Fibroblast of skin of right biceps (primary cell): ENCODE measurements around the gene RERE.
A peak's percentile ranks its signal among the peaks of the same experiment; 100 is the strongest.
"Not testable (repeated sequence)": the region's sequence is repeated elsewhere in the genome, so short reads cannot be mapped to it uniquely, and the experiment has no call there.

Experiments
- DNase-seq: peaks from one replicate; pipeline ENCODE4 v3.0.0-alpha.2; 2013

Gene RERE

DNA sequence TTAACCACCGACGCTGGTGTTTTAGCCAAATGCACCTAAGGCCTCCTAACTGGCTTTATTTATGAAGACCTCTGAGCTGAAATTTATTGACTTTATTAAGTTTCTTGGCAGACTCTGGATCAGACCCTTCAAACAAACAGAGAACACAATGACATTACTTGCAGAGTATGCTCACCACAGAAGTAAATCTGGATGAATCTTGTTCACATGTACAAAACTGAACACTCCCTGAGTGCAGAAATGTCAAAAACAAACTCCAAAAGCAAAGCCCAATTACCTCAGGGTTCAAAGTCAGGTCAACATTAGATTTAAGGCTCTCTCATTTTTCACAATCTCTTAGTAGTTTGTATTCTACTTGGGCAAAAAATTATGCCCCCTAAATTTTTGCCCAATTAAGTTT is 280.9 kb downstream of the RERE start:
- DNase-seq, result no peak

DNA sequence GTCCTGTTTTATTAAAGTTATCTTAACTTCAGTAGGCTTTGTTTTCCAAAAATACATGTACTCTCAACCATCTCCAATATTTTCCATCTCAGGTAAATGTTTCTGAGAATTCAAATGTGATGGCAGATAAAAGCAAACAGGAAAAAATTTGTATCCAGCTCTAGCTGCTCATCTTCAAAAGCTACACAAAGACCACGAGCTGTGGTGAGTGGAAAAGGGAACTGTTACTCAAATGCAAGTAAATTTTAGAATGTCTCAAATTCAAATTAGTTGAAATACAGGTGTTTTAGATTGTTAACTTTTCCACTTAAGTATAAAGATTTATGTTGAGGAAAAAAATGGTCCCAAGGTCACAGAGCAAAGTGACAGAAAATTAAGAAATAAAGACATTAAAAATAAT is 283.5 kb downstream of the RERE start:
- DNase-seq, result no peak

DNA sequence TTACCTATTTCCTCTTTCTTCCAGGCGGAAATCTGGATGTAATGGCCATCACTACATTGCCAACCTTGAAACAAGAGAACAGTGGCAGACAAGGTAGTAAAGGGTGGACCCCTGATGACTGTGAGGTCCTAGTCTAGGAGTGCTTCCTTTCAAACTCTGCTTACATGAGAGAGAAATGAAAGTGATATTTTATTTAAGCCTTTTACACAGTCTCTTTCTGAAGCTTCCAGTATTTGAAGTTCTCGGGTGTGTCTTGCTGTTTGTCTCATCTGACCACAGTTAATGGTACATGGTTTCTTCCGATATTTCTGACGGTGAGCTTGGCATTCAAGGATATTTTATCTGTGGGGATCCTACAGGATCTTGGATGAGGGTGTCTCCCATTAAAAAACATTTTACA is 284.3 kb downstream of the RERE start:
- DNase-seq, result no peak

DNA sequence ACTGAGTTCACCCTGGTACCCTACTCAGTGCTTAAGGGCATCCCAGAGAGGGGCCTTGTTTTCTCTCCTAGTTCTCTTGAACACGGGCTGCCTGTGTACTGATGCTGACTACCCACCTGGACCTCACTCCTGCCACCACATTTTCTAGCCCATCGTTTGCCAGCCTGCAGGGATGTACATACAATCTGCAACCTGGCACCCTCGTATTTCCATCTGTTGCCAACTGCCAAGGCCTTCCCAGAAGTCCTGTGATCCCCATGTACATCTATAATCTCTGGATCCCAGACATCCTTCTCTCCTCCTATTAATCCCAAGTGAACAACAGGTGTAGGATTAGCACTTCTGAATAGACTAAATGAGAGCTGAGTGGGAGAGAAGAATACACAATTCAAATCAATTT is 287.5 kb downstream of the RERE start:
- DNase-seq, result no peak

DNA sequence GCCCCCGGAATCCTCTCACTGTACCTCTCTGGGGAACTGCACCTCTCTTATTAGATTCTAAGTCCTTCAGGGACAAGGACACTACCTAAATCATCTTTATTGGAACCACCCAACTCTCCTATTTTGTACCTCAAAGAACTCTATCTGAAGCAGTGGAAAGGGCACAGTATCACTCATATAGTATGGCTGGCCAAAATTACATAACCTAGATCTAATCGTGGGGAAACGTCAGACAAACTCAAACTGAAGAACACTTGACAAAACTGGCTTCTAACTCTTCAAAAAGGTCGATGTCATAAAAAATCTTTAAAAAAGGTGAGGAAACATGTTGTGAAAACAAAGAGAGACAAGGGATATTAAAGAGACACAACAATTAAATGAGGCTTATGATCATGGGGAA is 289.5 kb downstream of the RERE start:
- DNase-seq, result no peak

DNA sequence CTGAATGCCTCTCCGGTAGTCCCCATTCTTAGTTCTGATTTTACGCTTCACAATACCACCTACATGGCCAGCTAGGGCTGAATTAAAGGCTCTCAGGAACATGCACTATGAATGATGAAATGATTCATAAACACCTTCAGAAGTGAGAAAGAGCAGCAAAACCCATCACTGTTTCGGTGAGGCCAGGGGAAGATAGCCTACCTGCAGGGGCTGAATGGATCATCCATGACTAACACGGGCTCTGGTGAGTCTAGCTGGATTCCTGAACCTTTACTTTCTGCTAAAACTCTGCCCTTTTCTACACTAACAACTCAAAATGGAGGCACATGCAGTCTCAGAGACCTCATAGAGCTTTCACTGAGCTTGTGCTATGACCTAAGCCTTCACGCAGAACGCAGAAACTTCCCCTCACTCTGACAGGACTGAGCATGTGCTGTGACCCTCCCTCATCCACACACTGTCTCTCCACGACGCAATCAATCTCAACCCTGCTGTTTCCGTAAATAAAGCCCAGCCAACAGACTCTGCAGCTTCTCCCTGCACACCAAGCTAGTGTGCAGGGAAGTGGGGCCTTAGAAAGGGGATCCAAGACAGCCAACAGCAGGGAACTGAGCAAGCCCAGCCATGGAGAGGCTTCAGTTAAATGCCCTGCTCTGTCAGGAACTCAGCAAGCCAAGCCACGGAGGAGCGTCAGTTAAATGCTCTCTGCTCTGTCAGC is 291.7 kb downstream of the RERE start:
- peak; percentile 95 for DNase-seq

DNA sequence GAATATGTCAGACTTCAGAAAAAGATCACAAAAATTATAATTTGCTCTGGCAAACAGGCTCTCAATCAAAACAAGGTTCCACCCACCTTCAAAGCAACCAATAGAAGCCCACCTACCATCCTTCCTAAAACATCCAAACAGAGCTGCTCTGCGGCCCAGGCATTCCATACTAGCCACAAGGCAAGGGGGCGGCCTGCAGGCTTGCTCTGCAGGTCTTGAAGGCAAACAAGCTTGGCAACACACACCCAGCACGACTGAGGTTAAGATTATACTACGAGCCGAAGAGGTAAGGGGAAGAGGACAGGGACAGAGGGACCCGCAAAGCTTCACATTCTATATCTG is 292.3 kb downstream of the RERE start:
- DNase-seq, result peak; percentile 71

DNA sequence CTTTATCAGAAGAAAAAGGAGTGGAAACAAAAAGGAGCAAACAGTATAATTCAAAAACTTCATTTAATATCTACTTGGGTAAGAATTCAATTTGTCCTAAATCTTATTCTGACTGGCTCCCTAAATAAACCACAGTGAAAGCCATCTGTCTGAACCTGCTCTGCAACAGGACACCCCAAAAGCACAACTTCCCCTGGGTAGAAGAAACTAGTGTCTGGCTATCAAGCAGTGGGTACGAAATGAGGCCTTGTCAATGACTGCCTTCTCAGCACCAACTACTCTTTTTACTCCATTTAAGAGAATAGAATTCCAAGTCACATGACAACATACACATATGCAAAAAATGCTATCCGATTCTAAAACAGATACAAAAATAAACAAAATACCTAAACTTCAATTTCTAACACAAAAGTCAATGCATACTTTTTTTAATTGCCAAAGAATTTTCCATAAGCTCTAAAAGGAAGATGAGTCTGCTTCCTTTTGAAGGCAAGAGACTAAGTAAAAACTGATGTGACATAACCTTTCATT is 292.7 kb downstream of the RERE start:
- peak; percentile 25 for DNase-seq

DNA sequence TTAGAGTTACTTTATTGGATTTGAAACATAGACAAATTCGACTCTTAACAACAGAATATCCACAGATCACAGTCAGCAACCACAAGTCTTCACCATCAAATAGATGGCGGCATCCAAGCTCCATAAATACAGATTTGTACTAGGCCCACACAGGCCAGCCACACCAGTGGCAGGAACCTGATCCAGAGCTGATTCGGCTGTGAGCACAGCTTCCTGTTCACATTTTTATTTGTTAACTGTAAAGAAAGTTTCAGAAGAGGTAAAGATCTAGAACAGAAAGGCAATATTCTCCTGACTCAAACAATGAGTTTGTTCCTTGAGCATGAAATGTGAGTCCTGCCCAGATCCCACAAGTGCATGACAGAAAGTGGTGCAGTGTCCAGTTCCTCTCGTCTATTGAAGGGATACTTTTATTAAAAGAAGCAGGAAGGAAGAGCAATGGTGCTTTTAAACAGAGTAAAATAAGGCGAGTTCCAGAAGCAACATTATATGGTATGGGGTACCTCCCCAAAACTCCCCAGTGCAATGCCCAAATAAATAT is 293.7 kb downstream of the RERE start:
- DNase-seq, result no peak

DNA sequence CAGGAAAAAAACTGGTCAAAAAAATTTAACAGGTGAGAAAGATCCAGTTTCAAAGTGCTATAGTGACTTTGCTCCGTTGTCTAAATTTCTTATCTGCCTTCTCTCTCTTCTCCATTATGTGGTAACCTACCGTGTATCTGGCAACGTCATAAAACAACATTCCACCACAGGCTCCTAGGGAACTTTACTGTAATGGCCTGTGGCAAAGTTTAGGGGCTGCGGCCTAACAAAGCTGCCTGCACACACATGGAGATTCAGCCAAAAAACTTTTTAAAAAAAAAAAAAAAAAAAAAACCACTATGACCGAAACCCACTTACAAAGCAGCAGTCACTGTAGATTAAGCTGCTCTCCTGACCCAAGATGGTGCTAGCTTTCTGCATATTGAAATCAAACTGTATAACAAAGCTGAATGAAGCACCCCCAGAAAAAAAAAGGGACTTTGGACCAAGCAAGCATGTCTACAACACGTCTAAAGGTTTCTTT is 296.9 kb downstream of the RERE start:
- DNase-seq, result no peak

DNA sequence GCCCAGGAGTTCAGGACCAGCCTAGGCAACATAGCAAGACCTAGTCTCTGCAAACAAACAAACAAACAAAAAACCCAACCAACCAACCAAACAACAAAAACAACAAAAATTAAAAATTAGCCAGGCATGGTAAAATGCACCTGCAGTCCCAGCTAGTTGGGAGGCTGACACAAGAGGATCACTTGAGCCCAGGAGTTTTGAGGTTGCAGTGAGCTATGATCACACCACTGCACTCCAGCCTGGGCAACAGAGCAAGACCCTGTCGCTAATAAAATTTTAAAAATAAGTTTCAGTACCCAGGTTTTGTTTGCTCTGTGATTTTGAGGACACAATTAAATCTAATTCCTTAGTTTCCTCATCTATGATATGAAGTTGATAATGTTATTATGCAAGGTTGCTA is 298.3 kb downstream of the RERE start:
- no peak for DNase-seq

DNA sequence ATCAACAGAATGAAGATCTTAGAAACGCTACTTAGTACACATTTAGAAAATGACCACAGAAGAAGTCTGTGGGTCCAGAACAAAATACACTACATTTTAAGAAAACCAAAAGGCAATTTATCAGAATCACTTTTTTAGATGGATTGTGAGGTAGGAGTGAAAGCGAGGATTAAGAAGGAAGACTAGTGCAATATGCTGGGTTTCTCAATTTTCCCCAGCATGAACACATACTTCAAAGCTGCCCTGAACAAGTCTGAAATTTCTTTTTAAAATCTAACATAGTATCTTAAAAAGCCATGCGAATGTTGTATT is 299.0 kb downstream of the RERE start:
- no peak for DNase-seq

DNA sequence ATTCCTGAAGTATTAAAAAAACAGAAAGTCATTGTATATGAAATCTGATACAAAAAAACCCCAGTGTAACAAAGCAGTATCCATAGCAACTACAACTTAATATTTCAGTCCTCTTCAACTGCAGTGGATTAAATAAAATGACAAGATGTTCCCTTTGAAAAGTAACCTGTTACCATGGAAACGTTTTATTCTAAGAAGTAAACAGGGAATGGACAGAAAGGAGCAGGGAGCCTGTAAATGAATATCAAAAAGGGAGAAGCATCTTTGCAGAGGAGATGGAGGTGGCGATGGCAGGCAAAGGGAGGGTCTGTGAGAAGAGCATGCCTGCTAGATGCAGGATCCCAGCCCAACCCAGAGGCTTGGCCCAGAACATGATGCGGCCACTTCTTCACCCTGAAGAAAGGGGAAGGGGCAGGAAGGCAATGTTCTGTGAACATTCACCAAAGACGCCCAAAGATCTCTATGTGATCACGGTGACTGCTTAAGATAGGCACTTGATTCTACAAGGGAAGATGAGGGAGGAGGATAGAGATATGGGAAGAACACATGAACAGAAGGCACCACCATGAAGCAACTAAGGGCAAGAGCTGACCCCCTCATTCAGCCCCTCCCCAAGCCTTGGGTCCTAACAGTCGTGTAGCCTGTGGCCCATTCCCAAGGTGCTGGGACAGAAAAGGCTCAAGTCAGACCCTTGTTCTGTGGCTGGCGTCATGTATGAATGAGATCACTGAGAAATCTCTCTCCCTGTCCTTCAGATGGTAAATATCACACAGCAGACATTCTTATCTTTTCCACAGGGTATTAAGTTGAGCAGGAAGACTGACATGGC is 299.6 kb downstream of the RERE start:
- peak; percentile 38 for DNase-seq

DNA sequence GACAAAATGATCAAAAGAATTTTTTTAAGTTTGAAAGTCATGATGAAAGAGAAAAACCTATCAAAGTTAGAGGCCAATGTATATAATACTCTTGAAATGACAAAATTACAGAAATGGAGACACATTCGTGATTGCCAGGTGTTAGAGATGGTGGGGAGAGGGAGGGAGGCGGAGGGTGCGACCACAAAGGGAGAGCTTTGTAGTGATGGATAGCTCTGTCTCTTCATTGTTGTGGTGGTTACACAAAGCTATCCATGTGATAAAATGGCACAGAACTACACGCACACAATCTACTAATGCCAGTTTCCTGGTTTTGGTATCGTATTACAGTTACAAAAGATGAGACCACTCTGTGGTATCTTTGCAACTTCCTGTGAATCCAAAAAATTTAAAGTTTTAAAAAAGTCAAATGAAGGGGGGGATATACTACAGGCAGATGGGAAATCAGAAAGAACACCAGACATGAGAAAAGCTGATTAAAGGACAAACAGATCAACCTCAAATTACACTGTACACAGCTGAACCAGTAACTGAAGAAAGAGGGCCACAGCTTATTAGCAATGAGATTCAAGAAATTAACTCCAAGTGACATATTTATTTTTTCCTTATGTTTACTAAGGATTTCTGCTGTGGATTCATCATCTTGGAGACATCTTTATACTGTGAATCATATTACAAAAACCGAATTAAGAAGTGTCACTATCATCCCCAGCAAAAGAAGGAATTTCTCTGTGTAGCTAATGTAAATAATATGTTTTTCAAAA is 300.5 kb downstream of the RERE start:
- peak; percentile 62 for DNase-seq

DNA sequence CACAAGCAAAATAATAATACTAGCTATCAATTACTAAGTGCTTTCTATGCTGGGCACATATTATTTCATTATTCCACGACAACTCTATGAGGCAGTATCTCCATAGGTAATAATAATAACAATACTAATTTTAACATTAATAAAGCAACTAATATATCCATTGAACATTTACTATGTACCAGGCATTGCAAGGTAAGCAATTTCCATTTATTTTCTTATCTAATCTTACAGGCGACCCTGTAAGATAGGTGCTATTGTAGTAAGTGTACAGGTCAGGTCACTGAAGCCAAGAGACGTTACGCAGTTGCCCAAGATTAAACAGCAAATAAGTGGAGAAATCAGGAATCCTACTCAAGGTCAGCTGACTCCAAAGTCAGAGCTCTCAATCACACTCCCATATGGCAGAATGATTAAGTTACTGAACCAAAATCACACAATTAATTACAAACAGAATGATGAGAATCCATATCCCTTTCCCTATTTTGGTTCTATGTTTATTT is 301.1 kb downstream of the RERE start:
- DNase-seq, result no peak

DNA sequence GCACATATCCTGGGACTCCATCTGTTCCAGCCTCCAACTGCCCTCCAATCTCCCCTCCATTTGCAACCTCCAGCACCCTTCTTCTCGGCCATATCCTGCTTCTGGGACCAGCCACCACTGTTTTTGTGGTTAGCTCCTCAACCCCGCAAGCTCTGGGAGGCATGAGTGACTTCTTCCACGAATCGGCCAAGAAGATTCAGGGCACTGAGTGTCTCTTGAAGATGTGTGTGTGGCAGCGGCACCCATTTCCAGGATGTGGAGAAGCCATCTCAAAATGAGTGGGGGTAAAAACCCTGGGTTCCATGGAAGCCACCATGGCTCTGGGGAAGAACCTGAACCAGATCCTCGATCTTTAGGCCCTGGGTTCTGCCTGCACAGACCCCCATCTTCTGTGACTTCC is 304.9 kb downstream of the RERE start:
- no peak for DNase-seq

DNA sequence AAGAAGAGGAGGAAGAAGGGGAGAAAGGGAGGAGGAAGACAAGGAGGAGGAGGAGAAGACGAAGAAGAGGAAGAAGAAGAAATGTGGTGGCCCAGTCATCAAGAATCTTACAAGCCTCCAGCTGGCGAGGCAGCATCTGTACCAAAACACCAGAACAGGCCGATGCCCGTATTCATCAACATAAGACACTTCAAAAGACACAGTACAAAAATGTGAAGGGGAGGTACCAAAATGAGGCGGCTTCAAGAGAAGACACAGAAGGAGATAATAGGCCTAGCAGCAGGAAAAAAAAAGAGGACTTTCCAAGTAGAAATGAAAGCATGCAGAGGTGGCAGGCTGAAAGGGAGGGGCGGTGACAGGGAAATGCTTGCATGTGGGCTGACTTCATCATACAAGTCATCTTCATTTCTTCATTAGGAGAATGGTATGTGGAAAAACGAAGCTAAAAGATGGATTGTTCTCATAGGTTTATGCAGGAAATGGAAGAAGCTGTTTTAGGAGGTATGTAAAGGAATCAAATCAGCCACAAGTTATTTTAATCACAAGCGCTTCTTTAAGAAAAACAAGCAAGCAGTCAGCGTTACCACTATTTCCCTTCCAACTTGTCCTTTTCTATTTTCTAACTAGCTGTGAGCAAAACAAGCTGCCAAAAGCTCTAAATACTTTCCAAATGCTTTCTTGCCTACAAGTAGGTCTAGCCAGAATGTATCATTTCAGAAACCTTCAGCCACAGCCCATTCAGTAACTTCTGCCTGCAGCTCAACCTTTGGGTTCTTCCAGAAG is 307.2 kb downstream of the RERE start:
- DNase-seq, result peak; percentile 88

DNA sequence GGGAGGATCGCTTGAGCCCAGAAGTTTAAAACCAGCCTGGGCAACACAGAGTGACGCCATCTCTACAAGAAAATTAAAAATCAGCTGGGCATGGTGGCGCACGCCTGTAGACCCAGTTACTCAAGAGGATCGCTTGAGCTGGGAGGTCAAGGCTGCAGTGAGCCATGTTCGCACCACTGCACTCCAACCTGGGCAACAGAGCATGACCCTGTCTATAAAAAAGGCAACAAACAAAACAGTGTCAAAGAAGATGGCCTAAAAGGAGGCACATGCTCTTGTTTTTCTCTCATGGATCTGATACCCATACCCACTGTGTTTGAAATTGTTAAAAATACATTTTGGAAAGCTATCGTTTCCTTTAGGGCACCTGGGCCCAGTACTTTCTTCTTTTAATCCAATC is 307.9 kb downstream of the RERE start:
- DNase-seq, result no peak

DNA sequence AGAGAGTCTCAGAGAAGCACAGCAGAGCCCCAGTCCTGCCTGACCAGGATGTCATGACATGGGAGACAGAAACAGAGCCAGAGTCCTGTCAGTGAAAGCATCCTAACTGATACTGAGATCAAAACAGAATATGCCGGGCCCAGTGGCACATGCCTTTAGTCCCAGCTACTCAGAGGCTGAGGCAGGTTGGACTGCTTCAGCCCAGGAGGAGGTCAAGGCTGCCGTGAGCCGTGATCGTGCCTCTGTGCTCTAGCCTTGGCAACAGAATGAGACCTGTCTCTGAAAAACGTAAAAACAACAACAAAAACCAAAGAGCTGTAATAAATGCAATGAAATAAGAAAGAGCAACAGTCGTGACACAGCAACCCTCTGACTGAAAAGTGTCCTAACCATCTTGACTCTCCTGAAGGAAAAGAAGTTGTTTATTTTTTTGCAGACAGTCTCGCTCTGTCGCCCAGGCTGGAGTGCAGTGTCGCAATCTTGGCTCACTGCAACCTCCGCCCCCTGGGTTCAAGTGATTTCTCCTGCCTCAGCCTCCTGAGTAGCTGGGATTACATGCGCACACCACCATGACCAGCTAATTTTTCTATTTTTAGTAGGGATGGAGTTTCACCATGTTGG is 310.3 kb downstream of the RERE start:
- no peak for DNase-seq

DNA sequence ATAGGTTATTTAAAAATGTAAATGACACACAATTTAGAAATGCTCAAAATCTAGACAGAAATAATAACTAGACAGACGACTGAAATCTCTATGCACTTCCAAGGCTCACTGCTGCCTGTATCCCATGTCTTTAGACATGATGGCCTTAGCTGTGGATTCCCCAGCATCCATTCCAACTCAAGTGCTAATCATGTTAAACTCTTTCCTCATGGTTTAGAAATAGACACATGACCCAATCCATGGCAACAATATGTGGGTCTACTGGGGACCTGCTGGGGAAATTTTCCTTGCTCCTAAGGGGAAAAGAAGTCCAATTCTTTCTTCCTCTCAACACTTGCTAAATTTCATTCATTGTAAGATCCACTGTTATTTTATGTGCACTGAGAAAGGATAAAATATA is 311.0 kb downstream of the RERE start:
- no peak for DNase-seq

DNA sequence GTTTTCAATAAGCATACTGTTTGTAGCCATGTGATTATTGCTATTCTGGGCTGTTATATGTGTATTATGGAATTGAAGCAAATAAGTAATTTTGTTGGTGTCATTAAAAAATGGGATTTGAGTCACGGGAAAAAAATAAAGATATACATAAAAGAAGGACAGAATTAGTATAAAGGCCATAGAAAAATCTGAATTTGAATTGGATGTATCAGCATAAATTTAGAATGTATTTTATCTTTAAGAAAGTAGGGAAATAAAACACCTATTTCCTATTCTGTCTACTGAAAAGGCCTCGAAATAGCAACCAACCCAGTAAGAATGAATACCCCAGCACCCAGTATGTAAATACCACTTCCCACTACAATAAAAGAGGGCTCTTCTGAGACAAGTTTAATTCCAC is 313.6 kb downstream of the RERE start:
- no peak for DNase-seq

DNA sequence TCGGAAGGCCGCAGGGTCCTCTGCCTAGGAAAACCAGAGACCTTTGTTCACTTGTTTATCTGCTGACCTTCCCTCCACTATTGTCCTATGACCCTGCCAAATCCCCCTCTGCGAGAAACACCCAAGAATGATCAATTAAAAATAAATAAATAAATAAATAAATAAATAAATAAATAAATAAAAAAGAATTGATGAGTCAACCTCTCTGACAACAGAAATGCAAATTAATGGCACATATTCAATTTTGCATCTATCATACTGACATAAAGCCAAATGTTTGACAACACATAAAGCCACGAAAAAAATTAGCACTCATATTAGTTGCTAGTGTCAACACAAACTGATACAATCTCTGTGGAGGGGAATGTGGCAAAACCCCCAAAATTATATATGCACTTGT is 314.5 kb downstream of the RERE start:
- not testable (repeated sequence) for DNase-seq
